Dermis microvascular lymphatic vessel endothelial cell (primary cell): Measurements from ENCODE around the gene LDAH. TPM values are rescaled to one million over a fixed set of nuclear protein-coding genes. Genes with fewer than 3 reads are reported as not detected.
A peak's percentile ranks its signal among the peaks of the same experiment; 100 is the strongest.

Experiments used
- DNase-seq, 2 donors: peaks; one replicate each; pipeline versions ENCODE4 v3.0.0 to v3.0.0-alpha.2; 2010; ENCODE audit warnings: low read depth in 2 of 2
- total RNA-seq: library from RNA; depleted of rRNA; stranded (reverse); fragments of >200 nt; gene quantifications from 2 replicates; pipeline ENCODE4 v1.2.1, GENCODE V29; 2014

LDAH gene
- total RNA-seq, 1 donor from 2014 or later, result 17.3 TPM

GRCh38 chr2:20638646-20639430 is 184.1 kb downstream of the LDAH start:
- no peak for DNase-seq

- DNase-seq, result no peak
These were observed 184.9 kb downstream of the LDAH start for GRCh38 chr2:20638014-20638413.

GRCh38 chr2:20637147-20637546 is 185.8 kb downstream of the LDAH start:
- DNase-seq, result no peak

GRCh38 chr2:20635675-20636584 is 187.0 kb downstream of the LDAH start:
- DNase-seq, result peak; percentile 65 to 86

- DNase-seq, result no peak
These were observed 187.8 kb downstream of the LDAH start for GRCh38 chr2:20635113-20635510.

- peak in 1 of 2 donors; percentile 36 for DNase-seq
These were observed 188.3 kb downstream of the LDAH start for GRCh38 chr2:20634507-20635112.

Other genes with a start within 250 kb of the LDAH start
- 16.9 and 34.4 TPM in 2 replicates for gene HS1BP3, start 172.0 kb downstream of the LDAH start, total RNA-seq
- 2.3 and 17.2 TPM in 2 replicates for gene GDF7, start 156.0 kb downstream of the LDAH start, total RNA-seq
- under 0.01 and 0.13 TPM in 2 replicates for gene APOB, start 221.0 kb upstream of the LDAH start, total RNA-seq